ENCODE data around the gene STARD7.
"Not testable (repeated sequence)": the region's sequence is repeated elsewhere in the genome, so short reads cannot be mapped to it uniquely, and the experiment has no call there.

STARD7 gene

GRCh38 chr2:96208143-96209010, at the start of gene STARD7:
Gene STARD7 (minus strand): TSS chr2:96208827. CDS start chr2:96208434, 393 bp downstream.
- peak; percentile 98 for DNase-seq

GRCh38 chr2:96257744-96258143, 49.1 kb upstream of the STARD7 start:
- DNase-seq: not testable (repeated sequence)

- no peak for DNase-seq
Measured at GRCh38 chr2:96256611-96257113, 48.0 kb upstream of the STARD7 start.

GRCh38 chr2:96254571-96254970, 45.9 kb upstream of the STARD7 start:
- DNase-seq: no peak

GRCh38 chr2:96253006-96253405, 44.4 kb upstream of the STARD7 start:
- no peak for DNase-seq

GRCh38 chr2:96252526-96252925, 43.9 kb upstream of the STARD7 start:
- DNase-seq: no peak

- no peak for DNase-seq
Measured at GRCh38 chr2:96251721-96252292, 43.2 kb upstream of the STARD7 start.

- DNase-seq: no peak
Measured at GRCh38 chr2:96250188-96250587, 41.6 kb upstream of the STARD7 start.

GRCh38 chr2:96249654-96250053, 41.0 kb upstream of the STARD7 start:
- DNase-seq: no peak

- no peak for DNase-seq
Measured at GRCh38 chr2:96248624-96249023, 40.0 kb upstream of the STARD7 start.

- DNase-seq: no peak
Measured at GRCh38 chr2:96247896-96248295, 39.3 kb upstream of the STARD7 start.

GRCh38 chr2:96247009-96247408, 38.4 kb upstream of the STARD7 start:
- no peak for DNase-seq

GRCh38 chr2:96245609-96246390, 37.2 kb upstream of the STARD7 start:
- DNase-seq: no peak

GRCh38 chr2:96243843-96244242, 35.2 kb upstream of the STARD7 start:
- no peak for DNase-seq

GRCh38 chr2:96241900-96242611, 33.4 kb upstream of the STARD7 start:
- peak; percentile 13 for DNase-seq

GRCh38 chr2:96241227-96241626, 32.6 kb upstream of the STARD7 start:
- DNase-seq: no peak

- no peak for DNase-seq
Measured at GRCh38 chr2:96240341-96241038, 31.9 kb upstream of the STARD7 start.

GRCh38 chr2:96239745-96240264, 31.2 kb upstream of the STARD7 start:
- no peak for DNase-seq

GRCh38 chr2:96239091-96239490, 30.5 kb upstream of the STARD7 start:
- DNase-seq: no peak

GRCh38 chr2:96238266-96238665, 29.6 kb upstream of the STARD7 start:
- no peak for DNase-seq

GRCh38 chr2:96236882-96237281, 28.3 kb upstream of the STARD7 start:
- no peak for DNase-seq

- no peak for DNase-seq
Measured at GRCh38 chr2:96233880-96234316, 25.3 kb upstream of the STARD7 start.
